GM12864 (cell line): ENCODE measurements around the gene SLC7A11.
"Not testable (repeated sequence)": the region's sequence is repeated elsewhere in the genome, so short reads cannot be mapped to it uniquely, and the experiment has no call there.

ENCODE experiments used
- DNase-seq: peaks from one replicate; pipeline ENCODE4 v3.0.0-alpha.2; 2011; ENCODE audit warnings: low read depth
- H3K4me3 ChIP-seq: 2 replicates; pipeline ENCODE4 v1.5.1; 2011; ENCODE audit warnings: mild to moderate bottlenecking, low read depth, low read length, control low read depth
- CTCF ChIP-seq: IDR thresholded peaks from 2 replicates; pipeline ENCODE4 v1.5.1; 2011; ENCODE audit warnings: low read depth, mild to moderate bottlenecking, moderate library complexity, low read length, control low read depth, inconsistent platforms; ENCODE audit errors: missing control alignments

SLC7A11 gene

GRCh38 chr4:138218976-138219375 lies 23.2 kb downstream of the SLC7A11 start:
- no peak overlapping the region for H3K4me3 ChIP-seq
- no peak for DNase-seq
- no peak for TF ChIP-seq CTCF

DNA sequence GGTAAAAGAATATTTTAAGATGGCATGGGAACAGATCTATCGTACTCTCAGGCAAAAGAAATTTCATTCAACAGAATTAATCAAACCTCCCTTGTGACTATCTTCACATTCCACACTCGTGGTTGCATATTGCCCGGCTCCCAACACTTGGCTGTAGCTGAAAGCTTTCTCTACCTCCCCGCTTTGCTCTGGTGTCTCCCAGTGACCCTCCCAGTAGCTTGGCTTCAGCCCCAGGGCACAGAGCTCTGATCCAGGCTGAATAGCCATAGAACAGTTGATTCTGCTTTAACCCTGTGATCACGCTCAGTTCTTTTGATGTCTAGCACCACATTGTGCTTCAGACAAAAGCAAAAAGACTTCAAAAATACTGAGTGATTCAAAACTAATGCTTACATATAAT lies 24.6 kb downstream of the SLC7A11 start:
- no peak for TF ChIP-seq CTCF
- no peak overlapping the region for H3K4me3 ChIP-seq

DNA sequence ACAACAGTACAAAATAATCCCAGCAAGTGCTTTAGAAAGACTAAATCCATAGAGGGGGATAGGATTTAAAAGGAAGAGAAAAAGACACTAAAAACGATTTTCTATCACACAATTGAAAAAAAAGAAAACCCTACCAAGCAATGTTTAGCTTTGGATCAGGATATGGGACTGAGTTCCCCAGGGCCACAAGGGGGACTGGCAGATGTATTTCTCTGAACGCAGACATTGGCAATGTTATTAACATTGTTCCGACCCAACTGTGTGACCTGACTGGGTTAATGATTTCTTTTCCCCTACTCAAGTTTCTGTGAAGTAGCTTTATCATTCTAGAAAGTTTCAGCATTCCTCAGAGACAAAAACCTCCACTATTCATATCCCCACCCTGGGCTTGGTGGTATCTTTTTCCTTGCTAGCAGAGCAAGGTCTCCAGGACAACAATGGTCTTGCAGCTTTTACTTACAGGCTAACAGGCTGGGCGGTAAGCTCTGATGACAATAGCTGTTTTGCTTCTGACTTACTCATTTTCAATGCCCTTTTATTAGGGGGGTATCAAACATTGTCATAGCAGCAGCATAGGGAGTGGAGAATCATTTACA lies 25.8 kb downstream of the SLC7A11 start:
- no peak for DNase-seq
- no peak for TF ChIP-seq CTCF
- no peak overlapping the region for H3K4me3 ChIP-seq

More for the DNA sequence above, 24.6 kb downstream of the SLC7A11 start:
- DNase-seq = no peak

DNA sequence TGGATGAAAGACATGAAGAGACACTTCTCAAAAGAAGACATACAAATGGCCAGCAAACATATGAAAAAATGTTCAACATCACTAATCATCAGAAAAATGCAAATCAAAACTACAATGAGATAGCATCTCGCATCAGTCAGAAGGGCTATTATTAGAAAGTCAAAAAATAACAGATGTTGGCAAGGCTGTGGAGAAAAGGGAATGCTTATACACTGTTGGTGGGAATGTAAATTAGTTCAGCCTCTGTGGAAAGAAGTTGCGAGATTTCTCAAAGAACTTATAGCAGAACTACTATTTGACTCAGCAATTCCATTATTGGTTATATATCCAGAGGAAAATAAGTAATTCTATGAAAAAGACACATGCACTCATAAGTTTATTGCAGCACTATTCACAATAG lies 31.6 kb downstream of the SLC7A11 start:
- DNase-seq = not testable (repeated sequence)

DNA sequence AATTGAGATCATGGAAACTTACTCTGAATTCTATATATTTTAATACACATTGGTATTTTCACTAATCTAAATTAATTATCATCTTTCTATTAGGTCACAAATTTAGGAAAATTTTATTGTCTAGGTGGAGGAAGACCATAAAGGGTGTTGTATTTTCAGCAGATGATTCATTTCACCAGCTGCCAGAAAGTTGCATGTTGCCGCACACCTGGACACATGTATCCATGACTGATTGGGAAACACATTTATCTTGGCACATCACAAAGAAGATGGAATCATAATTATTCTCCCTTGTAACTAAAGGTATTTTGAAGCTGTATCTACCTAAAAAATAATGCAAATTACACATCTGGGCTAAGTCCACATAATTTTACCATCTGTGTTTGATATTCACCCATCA lies 33.1 kb downstream of the SLC7A11 start:
- no peak for TF ChIP-seq CTCF
- no peak overlapping the region for H3K4me3 ChIP-seq
- no peak for DNase-seq

More for the DNA sequence above, 31.6 kb downstream of the SLC7A11 start:
- H3K4me3 ChIP-seq = not testable (repeated sequence)

- TF ChIP-seq CTCF = no peak
- H3K4me3 ChIP-seq = no peak overlapping the region
- DNase-seq = no peak
These were observed 36.5 kb downstream of the SLC7A11 start for GRCh38 chr4:138205531-138206233.

- no peak for DNase-seq
- no peak overlapping the region for H3K4me3 ChIP-seq
- TF ChIP-seq CTCF = no peak
These were observed 37.6 kb downstream of the SLC7A11 start for GRCh38 chr4:138204507-138204906.
